NCI-H128 (cell line): ENCODE measurements around the gene NPW.
"Not testable (repeated sequence)": the region's sequence is repeated elsewhere in the genome, so short reads cannot be mapped to it uniquely, and the experiment has no call there.

ENCODE experiments used
- DNase-seq: peaks from one replicate; lab custom pipeline; 2025; ENCODE audit not compliant: unreplicated experiment; lab: John Stamatoyannopoulos, UW

Gene NPW

GRCh38 chr16:2001456-2002355 is 17.9 kb upstream of the NPW start:
- no peak for DNase-seq

- no peak for DNase-seq
Measured at GRCh38 chr16:2002406-2003230, 17.0 kb upstream of the NPW start.

GRCh38 chr16:2003231-2003826 is 16.3 kb upstream of the NPW start:
- no peak for DNase-seq

- DNase-seq = peak; percentile 42
Measured at GRCh38 chr16:2003827-2004641, 15.6 kb upstream of the NPW start.

GRCh38 chr16:2004795-2005517 is 14.6 kb upstream of the NPW start:
- DNase-seq = no peak

GRCh38 chr16:2005646-2006045 is 13.9 kb upstream of the NPW start:
- DNase-seq = no peak

GRCh38 chr16:2006317-2006716 is 13.3 kb upstream of the NPW start:
- no peak for DNase-seq

GRCh38 chr16:2007081-2007836 is 12.3 kb upstream of the NPW start:
- DNase-seq = no peak

- DNase-seq = no peak
Measured at GRCh38 chr16:2008009-2008526, 11.5 kb upstream of the NPW start.

GRCh38 chr16:2008631-2009163 is 10.9 kb upstream of the NPW start:
- DNase-seq = no peak

- DNase-seq = no peak
Measured at GRCh38 chr16:2009164-2009711, 10.3 kb upstream of the NPW start.

GRCh38 chr16:2009791-2010510 is 9.6 kb upstream of the NPW start, which contains the start of gene ZNF598:
Gene ZNF598 (minus strand): TSS chr16:2009821.
- no peak for DNase-seq

GRCh38 chr16:2011726-2012125 is 7.9 kb upstream of the NPW start:
- not testable (repeated sequence) for DNase-seq

GRCh38 chr16:2013527-2013926 is 6.1 kb upstream of the NPW start:
- no peak for DNase-seq

GRCh38 chr16:2015117-2015946 is 4.3 kb upstream of the NPW start:
- no peak for DNase-seq

- DNase-seq = no peak
Measured at GRCh38 chr16:2015947-2016208, 3.7 kb upstream of the NPW start.

- DNase-seq = no peak
Measured at GRCh38 chr16:2016407-2016922, 3.1 kb upstream of the NPW start.
